22Rv1 (cell line): ENCODE results near the gene ABCF2.
A peak's percentile ranks its signal among the peaks of the same experiment; 100 is the strongest.

Source experiments
- H3K27ac ChIP-seq: fragments of 450-650 bp; 2 replicates; pipeline ENCODE4 v1.5.1; 2017
- ZFX ChIP-seq: fragments of 450-650 bp; IDR thresholded peaks from 2 replicates; pipeline ENCODE4 v1.6.1; 2017; ENCODE audit warnings: antibody characterized with exemption, borderline replicate concordance
- TF ChIP-seq, protein P1 (sequence below): fragments of 450-650 bp; IDR thresholded peaks from 2 replicates; pipeline ENCODE4 v1.5.1; 2017; ENCODE audit warnings: mild to moderate bottlenecking

The ABCF2 gene

DNA sequence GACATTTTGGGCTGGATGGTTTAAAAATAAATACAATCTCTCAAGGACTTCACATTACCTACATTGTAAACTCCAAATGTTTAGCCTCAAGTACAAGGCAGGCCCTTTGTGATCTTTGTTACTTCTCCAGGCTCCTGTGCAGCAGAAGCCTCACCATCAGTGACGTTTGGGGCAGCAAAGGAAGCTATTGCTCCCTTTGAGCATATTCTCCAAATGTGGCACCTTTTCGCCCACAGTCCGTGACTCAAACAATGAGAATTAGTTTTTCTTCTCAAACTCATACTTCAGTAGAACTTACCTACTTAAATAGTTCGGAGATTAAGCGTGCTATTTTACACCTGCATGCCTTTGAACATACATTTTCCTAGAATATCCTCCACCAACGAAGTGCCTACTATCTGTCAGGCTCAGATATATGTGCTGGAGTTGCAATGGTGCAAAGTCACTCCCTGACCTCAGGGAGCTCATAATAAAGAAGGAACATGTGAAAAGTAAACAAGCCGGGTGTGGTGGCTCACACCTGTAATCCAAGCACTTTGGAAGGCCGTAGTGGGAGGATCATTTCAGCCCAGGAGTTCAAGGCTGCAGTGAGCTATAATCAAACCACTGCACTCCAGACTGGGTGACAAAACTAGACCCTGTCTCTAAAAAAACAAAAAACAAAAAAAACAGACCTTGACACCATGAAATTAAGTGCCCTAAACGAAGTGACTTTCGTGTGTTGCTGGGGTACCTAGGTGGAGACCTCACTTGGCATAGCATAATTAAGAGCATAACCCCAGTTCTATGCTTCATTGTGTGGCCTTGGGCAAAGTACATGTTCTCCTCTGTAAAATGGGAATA is 1.2 kb upstream of the ABCF2 start:
- TF ChIP-seq ZFX: no peak
- TF ChIP-seq, protein P1, sequence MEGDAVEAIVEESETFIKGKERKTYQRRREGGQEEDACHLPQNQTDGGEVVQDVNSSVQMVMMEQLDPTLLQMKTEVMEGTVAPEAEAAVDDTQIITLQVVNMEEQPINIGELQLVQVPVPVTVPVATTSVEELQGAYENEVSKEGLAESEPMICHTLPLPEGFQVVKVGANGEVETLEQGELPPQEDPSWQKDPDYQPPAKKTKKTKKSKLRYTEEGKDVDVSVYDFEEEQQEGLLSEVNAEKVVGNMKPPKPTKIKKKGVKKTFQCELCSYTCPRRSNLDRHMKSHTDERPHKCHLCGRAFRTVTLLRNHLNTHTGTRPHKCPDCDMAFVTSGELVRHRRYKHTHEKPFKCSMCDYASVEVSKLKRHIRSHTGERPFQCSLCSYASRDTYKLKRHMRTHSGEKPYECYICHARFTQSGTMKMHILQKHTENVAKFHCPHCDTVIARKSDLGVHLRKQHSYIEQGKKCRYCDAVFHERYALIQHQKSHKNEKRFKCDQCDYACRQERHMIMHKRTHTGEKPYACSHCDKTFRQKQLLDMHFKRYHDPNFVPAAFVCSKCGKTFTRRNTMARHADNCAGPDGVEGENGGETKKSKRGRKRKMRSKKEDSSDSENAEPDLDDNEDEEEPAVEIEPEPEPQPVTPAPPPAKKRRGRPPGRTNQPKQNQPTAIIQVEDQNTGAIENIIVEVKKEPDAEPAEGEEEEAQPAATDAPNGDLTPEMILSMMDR: no peak
- H3K27ac ChIP-seq: peak overlapping the region; percentile 89

DNA sequence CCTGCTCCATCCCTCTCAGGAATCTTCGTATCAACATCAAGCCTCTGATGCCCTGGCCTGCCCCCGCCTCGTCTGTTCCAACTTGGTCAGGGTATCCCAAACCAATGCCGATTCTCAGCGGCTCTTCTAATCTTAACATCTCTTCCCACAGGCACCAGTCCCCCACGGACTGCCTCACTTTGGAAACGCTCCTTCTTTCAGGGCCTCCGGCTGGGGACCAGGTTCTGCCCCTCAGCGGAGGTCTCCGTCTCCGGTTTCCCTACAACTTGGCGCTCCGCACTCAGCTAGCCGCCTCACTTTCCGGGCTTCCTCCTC is 488 bp downstream of the ABCF2 start:
- peak overlapping the region; percentile 89 for H3K27ac ChIP-seq
- TF ChIP-seq, protein P1: no peak
- TF ChIP-seq ZFX: no peak

DNA sequence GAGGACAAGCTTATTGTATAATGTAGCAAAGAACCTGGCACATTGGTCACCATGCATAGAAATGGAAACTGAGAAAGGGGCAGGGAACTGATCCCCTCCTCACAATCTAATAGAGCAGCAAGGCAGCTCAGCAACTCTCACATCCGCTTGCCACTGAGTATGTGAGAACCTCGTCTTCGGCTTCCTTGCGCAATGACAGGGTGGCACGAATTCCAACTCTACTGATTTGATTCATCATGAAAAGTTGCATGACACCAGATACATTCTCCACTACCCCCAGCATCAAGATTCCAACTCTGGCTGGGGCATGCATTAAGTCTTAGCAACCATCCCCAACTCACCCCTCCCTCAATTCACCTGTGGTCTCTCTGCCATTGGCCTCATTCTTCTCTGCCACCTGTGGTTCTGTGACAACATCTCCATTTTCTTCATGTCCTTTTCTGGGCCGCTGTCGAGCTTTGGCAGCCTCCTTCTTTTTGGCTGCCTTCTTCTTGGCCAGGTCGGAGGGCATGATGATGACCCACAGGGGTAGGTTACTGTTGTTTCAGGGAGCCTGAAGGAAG is 976 bp downstream of the ABCF2 start:
- TF ChIP-seq, protein P1: no peak
- TF ChIP-seq ZFX: no peak
- peak overlapping the region; percentile 89; the same call in 1 of the 2 replicates for H3K27ac ChIP-seq

- H3K27ac ChIP-seq: no peak overlapping the region
- TF ChIP-seq ZFX: no peak
- TF ChIP-seq, protein P1: no peak
Measured at GRCh38 chr7:151223728-151224127, 3.3 kb downstream of the ABCF2 start.

DNA sequence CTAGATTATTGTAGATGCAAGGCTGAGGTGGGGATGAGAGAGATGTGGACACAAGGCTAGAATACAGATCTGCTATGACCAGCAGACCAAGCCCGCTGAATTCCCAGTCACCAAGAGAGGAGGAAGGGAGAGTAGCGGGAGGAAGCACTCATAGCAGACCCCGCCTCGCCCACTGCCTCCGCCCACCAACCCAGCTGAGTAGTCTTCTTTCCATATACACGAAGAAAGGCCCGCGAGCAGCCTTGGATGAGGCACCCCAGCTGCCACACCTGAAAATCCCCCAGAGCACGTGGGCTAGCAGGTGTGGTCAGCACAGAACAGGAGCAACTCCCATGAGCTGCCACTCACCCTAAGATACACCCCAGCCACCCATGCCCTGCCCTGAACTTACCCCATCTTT is 8.8 kb downstream of the ABCF2 start:
- TF ChIP-seq, protein P1: no peak
- no peak for TF ChIP-seq ZFX

DNA sequence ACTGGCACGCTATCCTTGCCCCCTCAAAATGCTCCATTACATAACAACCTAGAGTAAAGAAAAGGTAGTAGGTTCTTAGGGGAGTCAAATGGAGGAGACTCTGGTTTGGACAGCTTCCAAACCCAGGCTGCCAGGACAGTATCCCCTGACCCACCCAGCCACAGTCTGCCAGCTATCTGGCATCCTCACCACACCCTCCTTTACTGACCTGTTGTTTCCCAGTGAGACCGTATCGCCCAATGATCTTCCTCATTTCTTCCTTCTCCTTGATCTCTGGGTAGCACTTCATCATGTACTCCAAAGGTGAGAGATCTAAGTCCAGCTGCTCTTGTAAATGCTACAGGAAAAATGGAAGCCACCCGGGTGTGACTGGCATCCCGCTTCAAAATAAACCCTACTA is 11.6 kb downstream of the ABCF2 start:
- no peak overlapping the region for H3K27ac ChIP-seq
- TF ChIP-seq ZFX: no peak
- TF ChIP-seq, protein P1: no peak

More for the DNA sequence above, 8.8 kb downstream of the ABCF2 start:
- no peak overlapping the region for H3K27ac ChIP-seq

DNA sequence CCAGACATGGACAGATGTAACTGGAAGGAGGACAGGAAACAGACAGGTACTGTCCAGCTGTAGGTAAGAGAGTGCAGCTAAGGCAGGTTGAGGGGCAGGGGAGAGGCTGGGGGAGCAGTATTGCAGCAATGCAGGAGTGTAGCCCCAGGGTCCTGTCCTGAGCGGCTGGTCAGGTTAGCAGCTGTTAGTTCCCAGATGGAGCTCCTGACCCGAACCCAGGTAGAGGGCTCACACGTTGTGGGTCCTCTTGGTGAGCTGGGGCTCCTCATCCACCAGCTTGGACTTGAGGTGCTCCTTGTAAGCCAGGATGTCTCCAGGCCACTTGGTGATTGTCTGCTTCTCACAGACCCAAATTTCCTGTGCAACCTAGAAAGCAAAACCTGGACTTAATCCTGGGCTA is 13.2 kb downstream of the ABCF2 start:
- no peak for TF ChIP-seq ZFX
- TF ChIP-seq, protein P1: no peak

More for the DNA sequence above, 13.2 kb downstream of the ABCF2 start:
- no peak overlapping the region for H3K27ac ChIP-seq
